IMR-90 (cell line): ENCODE data around the gene CTSO. TPM values are rescaled to one million over a fixed set of nuclear protein-coding genes. Genes with fewer than 3 reads are reported as not detected.

ENCODE experiments used
- ATAC-seq: fragments of 200-7000 bp; cut with Tn5 transposase; 2 replicates; pipeline ENCODE4 v1.9.1; 2020; ENCODE audit warnings: low read depth, mild to moderate bottlenecking, moderate library complexity
- BruUV-seq: library from RNA; stranded (reverse); fragments of 400-500 nt; replicated peaks from 2 replicates; lab custom pipeline; 2021; lab: Mats Ljungman, UMichigan
- CTCF ChIA-PET: fragments of 300-600 bp; formaldehyde crosslinking; extraction: SDS; loops from one replicate; lab custom pipeline; 2021; ENCODE audit warnings: antibody characterized with exemption; lab: Yijun Ruan, JAX
- POLR2A ChIA-PET: fragments of 300-600 bp; sonication (Branson Sonifier 250); formaldehyde crosslinking; loops from one replicate; lab custom pipeline; 2022; ENCODE audit warnings: antibody characterized with exemption; ENCODE audit not compliant: unreplicated experiment; lab: Charles Lee
- DNase-seq: peaks from one replicate; pipeline ENCODE4 v3.0.0; 2013
- H2AFZ ChIP-seq: replicated peaks from 2 replicates; pipeline ENCODE3; 2013; ENCODE audit warnings: low read length, mild to moderate bottlenecking; ENCODE audit not compliant: poor library complexity
- H2AK5ac ChIP-seq: 2 replicates; pipeline ENCODE4 v1.6.1; 2013; ENCODE audit warnings: low read depth, low read length, inconsistent platforms
- H2AK9ac ChIP-seq: replicated peaks from 2 replicates; pipeline ENCODE3; 2013; ENCODE audit warnings: mild to moderate bottlenecking, low read depth, low read length, moderate library complexity; ENCODE audit not compliant: poor library complexity
- H2BK120ac ChIP-seq: 2 replicates; pipeline ENCODE4 v1.6.1; 2013; ENCODE audit warnings: low read depth, low read length, inconsistent platforms
- H2BK15ac ChIP-seq: 3 replicates; pipeline ENCODE4 v1.6.1; 2013; ENCODE audit warnings: low read depth, low read length, inconsistent platforms
- H2BK20ac ChIP-seq: 2 replicates; pipeline ENCODE4 v1.6.1; 2013; ENCODE audit warnings: low read depth, mild to moderate bottlenecking, inconsistent platforms, low read length, moderate library complexity
- H2BK5ac ChIP-seq: 2 replicates; pipeline ENCODE4 v1.6.1; 2013; ENCODE audit warnings: mild to moderate bottlenecking, low read depth, low read length, inconsistent platforms; ENCODE audit not compliant: poor library complexity, severe bottlenecking
- H3K14ac ChIP-seq: replicated peaks from 2 replicates; pipeline ENCODE4 v1.6.1; 2013; ENCODE audit warnings: low read depth, low read length, inconsistent platforms
- H3K18ac ChIP-seq: 2 replicates; pipeline ENCODE4 v1.6.1; 2013; ENCODE audit warnings: low read depth, low read length, control low read depth
- H3K23ac ChIP-seq: 2 replicates; pipeline ENCODE4 v1.6.1; 2013; ENCODE audit warnings: low read depth, low read length, inconsistent platforms
- H3K27ac ChIP-seq: 2 replicates; pipeline ENCODE4 v1.5.1; 2013; ENCODE audit warnings: mild to moderate bottlenecking, control low read depth, low read length; ENCODE audit not compliant: insufficient read depth
- H3K27me3 ChIP-seq: 2 replicates; pipeline ENCODE4 v1.6.1; 2013; ENCODE audit warnings: low read length; ENCODE audit not compliant: control insufficient read depth, insufficient read depth
- H3K36me3 ChIP-seq: 2 replicates; pipeline ENCODE4 v1.6.1; 2013; ENCODE audit warnings: low read length, mixed read lengths; ENCODE audit not compliant: control insufficient read depth, insufficient read depth
- H3K4ac ChIP-seq: 2 replicates; pipeline ENCODE4 v1.6.1; 2013; ENCODE audit warnings: low read depth, low read length, inconsistent platforms
- H3K4me1 ChIP-seq: 2 replicates; pipeline ENCODE4 v1.6.1; 2013; ENCODE audit warnings: low read length, mixed read lengths; ENCODE audit not compliant: control insufficient read depth, insufficient read depth
- H3K4me2 ChIP-seq: 2 replicates; pipeline ENCODE4 v1.6.1; 2013; ENCODE audit warnings: low read depth, mild to moderate bottlenecking, control low read depth, low read length, moderate library complexity
- H3K4me3 ChIP-seq: 2 replicates; pipeline ENCODE4 v1.5.1; 2013; ENCODE audit warnings: low read depth, mild to moderate bottlenecking, control low read depth, low read length, moderate library complexity; ENCODE audit not compliant: insufficient read depth
- H3K56ac ChIP-seq: 2 replicates; pipeline ENCODE4 v1.6.1; 2013; ENCODE audit warnings: low read length, inconsistent platforms; ENCODE audit not compliant: insufficient read depth; ENCODE audit errors: extremely low read depth
- H3K79me1 ChIP-seq, 2 experiments: 2 replicates each; pipeline ENCODE4 v1.6.1; 2013; ENCODE audit warnings: low read length in 2 of 2, inconsistent platforms in 1 of 2, low read depth in 1 of 2
- H3K9ac ChIP-seq: 2 replicates; pipeline ENCODE4 v1.6.1; 2013; ENCODE audit warnings: low read depth, low read length, control low read depth
- H3K9me1 ChIP-seq: 2 replicates; pipeline ENCODE4 v1.6.1; 2013; ENCODE audit warnings: low read length, inconsistent platforms; ENCODE audit not compliant: insufficient read depth
- H3K9me3 ChIP-seq: 2 replicates; pipeline ENCODE4 v1.6.1; 2013; ENCODE audit warnings: low read length; ENCODE audit not compliant: control insufficient read depth, insufficient read depth
- H4K20me1 ChIP-seq: 2 replicates; pipeline ENCODE4 v1.6.1; 2013; ENCODE audit warnings: low read length, inconsistent platforms; ENCODE audit not compliant: insufficient read depth
- H4K5ac ChIP-seq: 2 replicates; pipeline ENCODE4 v1.6.1; 2013; ENCODE audit warnings: mild to moderate bottlenecking, low read depth, low read length, control low read depth
- H4K8ac ChIP-seq, 2 experiments: 2 replicates each; pipeline ENCODE4 v1.6.1; 2013; ENCODE audit warnings: low read depth in 2 of 2, low read length in 2 of 2, control low read depth in 1 of 2, inconsistent platforms in 1 of 2
- H4K91ac ChIP-seq: 2 replicates; pipeline ENCODE4 v1.6.1; 2013; ENCODE audit warnings: low read depth, low read length, inconsistent platforms; ENCODE audit not compliant: insufficient read depth
- BHLHE40 ChIP-seq: fragments of 150-350 bp; IDR thresholded peaks from 2 replicates; pipeline ENCODE4 v1.6.1; 2016; ENCODE audit warnings: mild to moderate bottlenecking, low read depth, low read length
- CEBPB ChIP-seq: IDR thresholded peaks from 2 replicates; pipeline ENCODE4 v1.6.1; 2012; ENCODE audit warnings: low read depth, low read length, improper control_type of control experiment
- CHD1 ChIP-seq: IDR thresholded peaks from 2 replicates; pipeline ENCODE4 v1.6.1; 2012; ENCODE audit warnings: low read depth, low read length, improper control_type of control experiment
- FOS ChIP-seq: fragments of 150-350 bp; IDR thresholded peaks from 2 replicates; pipeline ENCODE4 v1.6.1; 2016; ENCODE audit warnings: low read depth, low read length
- MAZ ChIP-seq: IDR thresholded peaks from 2 replicates; pipeline ENCODE4 v1.6.1; 2012; ENCODE audit warnings: low read depth, mild to moderate bottlenecking, low read length, improper control_type of control experiment, moderate library complexity, borderline replicate concordance
- MXI1 ChIP-seq: IDR thresholded peaks from 2 replicates; pipeline ENCODE4 v1.6.1; 2012; ENCODE audit warnings: low read depth, mild to moderate bottlenecking, low read length, moderate library complexity, borderline replicate concordance
- NFE2L2 ChIP-seq: fragments of 150-350 bp; IDR thresholded peaks from 2 replicates; pipeline ENCODE4 v1.6.1; 2016; ENCODE audit warnings: low read depth, mild to moderate bottlenecking, low read length
- POLR2A ChIP-seq: IDR thresholded peaks from 2 replicates; pipeline ENCODE4 v1.6.1; 2012; ENCODE audit warnings: mild to moderate bottlenecking, low read depth, low read length
- RAD21 ChIP-seq: IDR thresholded peaks from 2 replicates; pipeline ENCODE4 v1.6.1; 2012; ENCODE audit warnings: low read length, improper control_type of control experiment
- RCOR1 ChIP-seq: IDR thresholded peaks from 2 replicates; pipeline ENCODE4 v1.6.1; 2012; ENCODE audit warnings: mild to moderate bottlenecking, low read length, improper control_type of control experiment; ENCODE audit not compliant: insufficient replicate concordance
- RFX5 ChIP-seq: IDR thresholded peaks from 2 replicates; pipeline ENCODE4 v1.8.0; 2012; ENCODE audit warnings: low read depth, mild to moderate bottlenecking, low read length, moderate library complexity
- WGBS, 2 experiments: methylation state at CpG; one replicate each; pipeline versions ENCODE4 v1.1.5 to v1.1.7; 2013; ENCODE audit warnings: missing lambda C conversion rate in 2 of 2; ENCODE audit not compliant: insufficient read length in 1 of 2; ENCODE audit errors: extremely low coverage in 2 of 2; 5-methylcytosine and 5-hydroxymethylcytosine counted together
- dilution Hi-C: fragments of 300-500 bp; cut with HindIII; formaldehyde crosslinking; loops from one replicate; pipeline ENCODE4 v1.14.3; 2018; ENCODE audit warnings: low sequenced_read_pairs; ENCODE audit not compliant: unreplicated experiment
- in situ Hi-C: fragments of 300-500 bp; cut with MboI; formaldehyde crosslinking; loops from 3 replicates; pipeline ENCODE4 v1.14.3; 2019; ENCODE audit warnings: low sequenced_read_pairs, inconsistent platforms, mixed read lengths
- intact Hi-C: fragments of 100-400 bp; cut with micrococcal nuclease; formaldehyde crosslinking; loops from 2 replicates; pipeline ENCODE4 v1.10.0; 2022
- polyA plus RNA-seq, 3 experiments: library from polyadenylated mRNA; depleted of rRNA; stranded (reverse); fragments of >200 nt; gene quantifications; 2 replicates each; pipeline ENCODE4 v1.2.3, GENCODE V29; 2012; ENCODE audit warnings: low replicate concordance in 1 of 3
- total RNA-seq: library from RNA; depleted of rRNA; stranded (reverse); fragments of >200 nt; gene quantifications from 2 replicates; pipeline ENCODE4 v1.2.3, GENCODE V29; 2012
- TF ChIP-seq, protein P1 (sequence below): fragments of 150-350 bp; IDR thresholded peaks from 2 replicates; pipeline ENCODE4 v1.6.1; 2016; ENCODE audit warnings: low read depth, mild to moderate bottlenecking, low read length, moderate library complexity, borderline replicate concordance
- TF ChIP-seq, protein P2 (sequence below): conservative IDR thresholded peaks from 2 replicates; pipeline ENCODE4 v1.5.1; 2012; ENCODE audit warnings: mild to moderate bottlenecking, low read depth, low read length, improper control_type of control experiment
- TF ChIP-seq, protein P3 (sequence below): fragments of 150-350 bp; IDR thresholded peaks from 2 replicates; pipeline ENCODE4 v1.6.1; 2017; ENCODE audit warnings: mild to moderate bottlenecking, antibody characterized with exemption, low read length, low read depth

Gene CTSO
- total and polyA plus RNA-seq, 2 of the 4 experiments (the other 2 are of a cell fraction): 2.9 to 3.9 TPM

DNA sequence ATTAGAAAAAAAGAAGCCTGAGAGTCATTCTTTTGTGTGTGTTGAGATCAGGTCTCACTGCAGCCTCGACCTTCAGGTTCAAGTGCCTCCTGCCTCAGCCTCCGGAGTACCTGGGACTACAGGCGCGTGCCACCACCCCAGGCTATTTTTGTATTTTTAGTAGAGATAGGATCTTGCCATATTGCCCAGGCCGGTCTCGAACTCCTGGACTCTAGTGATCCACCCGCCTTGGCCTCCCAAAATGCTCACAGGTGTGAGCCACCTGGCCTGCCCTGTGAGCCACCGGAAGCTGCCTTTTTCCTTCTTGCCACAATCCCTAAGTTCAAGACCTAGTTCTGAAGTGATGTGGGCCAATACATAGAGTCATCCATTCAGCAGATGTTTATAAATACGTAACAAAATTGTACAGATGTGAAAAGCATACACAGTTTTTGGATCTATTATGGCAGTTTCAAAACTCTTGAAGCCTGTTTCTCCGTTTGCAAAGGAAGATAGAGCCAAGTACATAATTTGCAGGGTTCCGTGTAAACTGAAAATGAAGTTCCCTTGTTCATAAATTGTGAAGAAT lies 536 bp upstream of the CTSO start:
- WGBS, 2 experiments: no CpG with 5 or more reads among the region's 11 CpGs
- intact Hi-C loops (loop anchor here (10.0 kb wide), 1 partner anchor 1011 kb away; no protein-coding TSS in a partner anchor), dilution Hi-C loops (no loop called here), in situ Hi-C loops (loop anchor here (5.0 to 25.0 kb wide), 5 partner anchors 147 to 1008 kb away; partner anchors contain the start of gene PDGFC)
- Histone ChIP-seq H2AK5ac (peak overlapping the region; percentile 45; the same call in 1 of the 2 replicates), H3K9ac (peak overlapping the region; percentile 95; the same call in 1 of the 2 replicates), H3K4me2 (peak overlapping the region; percentile 67), H2BK20ac (peak overlapping the region; percentile 75; the same call in 1 of the 2 replicates), H2AK9ac (peak overlapping the region; percentile 21), H3K9me3 (no peaks in the 10 kb centered on the region), H4K8ac (peak overlapping the region; percentile 94 to 98), H3K18ac (peak overlapping the region; percentile 22), H2BK120ac (peak overlapping the region; percentile 95), H4K91ac (peak overlapping the region; percentile 90), H2BK5ac (peak overlapping the region; percentile 96), H3K56ac (peak overlapping the region; percentile 74; the same call in 1 of the 2 replicates), H3K4ac (peak overlapping the region; percentile 88), H3K4me1 (peaks cover 6% of the 10 kb centered on the region; the same call in 1 of the 2 replicates), H3K27ac (peak overlapping the region; percentile 99), H3K23ac (peak overlapping the region; percentile 91), H4K20me1 (no peaks in the 10 kb centered on the region), H3K27me3 (no peaks in the 10 kb centered on the region), H3K4me3 (peak overlapping the region; percentile 76; the same call in 1 of the 2 replicates), H3K79me1 (no peaks in the 10 kb centered on the region), H4K5ac (peak overlapping the region; percentile 96), H2BK15ac (peak overlapping the region; percentile 10; the same call in 2 of the 3 replicates), H2AFZ (peak overlapping the region; percentile 97), H3K14ac (peak overlapping the region; percentile 90), H3K36me3 (no peaks in the 10 kb centered on the region), H3K9me1 (peaks cover 4% of the 10 kb centered on the region)
- ATAC-seq (no peak; the same call in 1 of the 2 replicates), DNase-seq (no peak)
- POLR2A ChIA-PET: interaction anchor here (0.6 kb wide), 1 partner anchor 144 kb away, joined by 6 read pairs; no protein-coding TSS in a partner anchor
- no TSS peak for BruUV-seq
- CTCF ChIA-PET: interaction anchor here (0.5 to 2.6 kb wide), 5 partner anchors 10 to 524 kb away, joined by 3 to 42 read pairs (median 6); no protein-coding TSS in a partner anchor
- TF ChIP-seq BHLHE40 (no peak), RAD21 (no peak), CHD1 (no peak), RFX5 (no peak), RCOR1 (no peak), POLR2A (no peak), MXI1 (no peak), MAZ (no peak), FOS (no peak), CEBPB (no peak), NFE2L2 (no peak)
- TF ChIP-seq, protein P1, sequence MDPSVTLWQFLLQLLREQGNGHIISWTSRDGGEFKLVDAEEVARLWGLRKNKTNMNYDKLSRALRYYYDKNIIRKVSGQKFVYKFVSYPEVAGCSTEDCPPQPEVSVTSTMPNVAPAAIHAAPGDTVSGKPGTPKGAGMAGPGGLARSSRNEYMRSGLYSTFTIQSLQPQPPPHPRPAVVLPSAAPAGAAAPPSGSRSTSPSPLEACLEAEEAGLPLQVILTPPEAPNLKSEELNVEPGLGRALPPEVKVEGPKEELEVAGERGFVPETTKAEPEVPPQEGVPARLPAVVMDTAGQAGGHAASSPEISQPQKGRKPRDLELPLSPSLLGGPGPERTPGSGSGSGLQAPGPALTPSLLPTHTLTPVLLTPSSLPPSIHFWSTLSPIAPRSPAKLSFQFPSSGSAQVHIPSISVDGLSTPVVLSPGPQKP: no peak
- TF ChIP-seq, protein P2, sequence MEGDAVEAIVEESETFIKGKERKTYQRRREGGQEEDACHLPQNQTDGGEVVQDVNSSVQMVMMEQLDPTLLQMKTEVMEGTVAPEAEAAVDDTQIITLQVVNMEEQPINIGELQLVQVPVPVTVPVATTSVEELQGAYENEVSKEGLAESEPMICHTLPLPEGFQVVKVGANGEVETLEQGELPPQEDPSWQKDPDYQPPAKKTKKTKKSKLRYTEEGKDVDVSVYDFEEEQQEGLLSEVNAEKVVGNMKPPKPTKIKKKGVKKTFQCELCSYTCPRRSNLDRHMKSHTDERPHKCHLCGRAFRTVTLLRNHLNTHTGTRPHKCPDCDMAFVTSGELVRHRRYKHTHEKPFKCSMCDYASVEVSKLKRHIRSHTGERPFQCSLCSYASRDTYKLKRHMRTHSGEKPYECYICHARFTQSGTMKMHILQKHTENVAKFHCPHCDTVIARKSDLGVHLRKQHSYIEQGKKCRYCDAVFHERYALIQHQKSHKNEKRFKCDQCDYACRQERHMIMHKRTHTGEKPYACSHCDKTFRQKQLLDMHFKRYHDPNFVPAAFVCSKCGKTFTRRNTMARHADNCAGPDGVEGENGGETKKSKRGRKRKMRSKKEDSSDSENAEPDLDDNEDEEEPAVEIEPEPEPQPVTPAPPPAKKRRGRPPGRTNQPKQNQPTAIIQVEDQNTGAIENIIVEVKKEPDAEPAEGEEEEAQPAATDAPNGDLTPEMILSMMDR: no peak
- TF ChIP-seq, protein P3, sequence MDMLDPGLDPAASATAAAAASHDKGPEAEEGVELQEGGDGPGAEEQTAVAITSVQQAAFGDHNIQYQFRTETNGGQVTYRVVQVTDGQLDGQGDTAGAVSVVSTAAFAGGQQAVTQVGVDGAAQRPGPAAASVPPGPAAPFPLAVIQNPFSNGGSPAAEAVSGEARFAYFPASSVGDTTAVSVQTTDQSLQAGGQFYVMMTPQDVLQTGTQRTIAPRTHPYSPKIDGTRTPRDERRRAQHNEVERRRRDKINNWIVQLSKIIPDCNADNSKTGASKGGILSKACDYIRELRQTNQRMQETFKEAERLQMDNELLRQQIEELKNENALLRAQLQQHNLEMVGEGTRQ: no peak
